Ascending aorta (tissue), 2 donors: ENCODE results near the gene EMC10. TPM values are rescaled to one million over a fixed set of nuclear protein-coding genes. Genes with fewer than 3 reads are reported as not detected.

Experiments
- DNase-seq, 2 donors: peaks; one replicate each; pipeline ENCODE4 v3.0.0-alpha.2; 2019; ENCODE audit warnings: low spot score in 2 of 2
- H3K27ac ChIP-seq, 2 donors: fragments of 200-600 bp; sonication (generic); one replicate each; pipeline ENCODE4 v1.5.1; 2016 to 2017; ENCODE audit warnings: mild to moderate bottlenecking in 1 of 2
- H3K27me3 ChIP-seq: fragments of 200-600 bp; sonication (generic); one replicate; pipeline ENCODE4 v1.5.1; 2017
- H3K36me3 ChIP-seq, 2 donors: fragments of 200-600 bp; sonication (generic); one replicate each; pipeline ENCODE4 v1.5.1; 2016
- H3K4me1 ChIP-seq, 2 donors: fragments of 200-600 bp; sonication (generic); one replicate each; pipeline ENCODE4 v1.5.1; 2016 to 2017; ENCODE audit warnings: mild to moderate bottlenecking in 1 of 2
- H3K4me3 ChIP-seq, 2 donors: fragments of 200-600 bp; sonication (generic); one replicate each; pipeline ENCODE4 v1.5.1; 2016 to 2017; ENCODE audit warnings: mild to moderate bottlenecking in 1 of 2
- H3K9me3 ChIP-seq, 2 donors: fragments of 200-600 bp; sonication (generic); one replicate each; pipeline ENCODE4 v1.5.1; 2016
- CTCF ChIP-seq, 3 experiments: fragments of 200-600 bp in 2 of 3; fragments of 450-650 bp in 1 of 3; sonication (generic) in 2 of 3; IDR thresholded peaks; one replicate each; pipeline ENCODE4 v1.5.1; 2016 to 2019; ENCODE audit warnings: antibody characterized with exemption in 3 of 3, mild to moderate bottlenecking in 1 of 3, moderate library complexity in 1 of 3
- intact Hi-C: fragments of 100-400 bp; cut with DNase I; formaldehyde crosslinking; loops from one replicate; pipeline ENCODE4 v1.15.1; 2023
- total RNA-seq: library from RNA; depleted of rRNA; stranded (reverse); fragments of >200 nt; gene quantifications from one replicate; pipeline ENCODE4 v1.1.0, GENCODE V29; 2016

EMC10 gene
- total RNA-seq, 1 donor from 2014 or later = 87.9 TPM

- no peak for DNase-seq
- no peak for TF ChIP-seq CTCF (IDR thresholded peaks at IDR 0.05)
- H3K9me3 ChIP-seq = peaks cover 0 to 11% of the 10 kb centered on the region in 2 donors
- no peaks in the 10 kb centered on the region for H3K27me3 ChIP-seq
- H3K27ac ChIP-seq = no peak overlapping the region
- H3K36me3 ChIP-seq = no peaks in the 10 kb centered on the region
- H3K4me3 ChIP-seq = no peak overlapping the region
- intact Hi-C loops = no loop called here
- H3K4me1 ChIP-seq = no peaks in the 10 kb centered on the region
Observed at GRCh38 chr19:50536662-50537305, 60.5 kb downstream of the EMC10 start.

DNA sequence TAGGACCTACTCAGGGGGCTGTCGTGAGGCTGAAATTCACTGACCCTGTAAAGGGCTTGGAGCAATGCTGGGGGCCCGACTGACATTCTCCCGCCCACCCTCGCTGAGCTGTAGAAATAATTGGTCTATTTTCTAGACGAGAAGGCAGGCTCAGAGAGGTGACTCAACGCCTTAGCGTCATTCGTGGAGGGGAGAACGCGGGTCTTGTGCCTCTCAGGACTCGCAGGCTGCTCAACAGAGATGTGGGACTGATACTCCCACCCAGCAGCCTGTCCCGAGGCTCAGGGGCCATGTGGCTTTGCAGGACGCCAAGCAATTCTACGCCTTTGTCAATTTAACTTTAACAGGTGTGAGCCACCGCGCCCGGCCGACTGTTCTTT lies 61.0 kb downstream of the EMC10 start:
- no peak for TF ChIP-seq CTCF (IDR thresholded peaks at IDR 0.05)
- Histone ChIP-seq H3K9me3 (peaks cover 0 to 11% of the 10 kb centered on the region in 2 donors), H3K27me3 (no peaks in the 10 kb centered on the region), H3K4me3 (no peak overlapping the region), H3K27ac (no peak overlapping the region), H3K36me3 (no peaks in the 10 kb centered on the region), H3K4me1 (no peaks in the 10 kb centered on the region)
- no peak for DNase-seq
- intact Hi-C loops = no loop called here

GRCh38 chr19:50537769-50538230 lies 61.5 kb downstream of the EMC10 start:
- intact Hi-C loops = no loop called here
- TF ChIP-seq CTCF (IDR thresholded peaks at IDR 0.05) = peak in 2 of 3 experiments; percentile 40 to 61
- Histone ChIP-seq H3K4me1 (no peaks in the 10 kb centered on the region), H3K27me3 (no peaks in the 10 kb centered on the region), H3K4me3 (no peak overlapping the region), H3K36me3 (no peaks in the 10 kb centered on the region), H3K27ac (no peak overlapping the region), H3K9me3 (peaks cover 0 to 6% of the 10 kb centered on the region in 2 donors)
- peak in 1 of 2 donors; percentile 70 for DNase-seq

Other genes with a start within 250 kb of the EMC10 start
- gene KCNC3, start 147.1 kb upstream of the EMC10 start, total RNA-seq = 3.8 TPM
- 1.6 TPM for gene NAPSA, start 110.9 kb upstream of the EMC10 start, total RNA-seq
- 150 TPM for gene NR1H2, start 100.0 kb upstream of the EMC10 start, total RNA-seq
- 22.9 TPM for gene POLD1, start 92.2 kb upstream of the EMC10 start, total RNA-seq
- gene SPIB, start 57.6 kb upstream of the EMC10 start, total RNA-seq = not detected
- gene MYBPC2, start 43.6 kb upstream of the EMC10 start, total RNA-seq = not detected
- not detected for gene GARIN5A, start 341 bp downstream of the EMC10 start, total RNA-seq
- gene JOSD2, start 34.7 kb downstream of the EMC10 start, total RNA-seq = 169 TPM
- gene ASPDH, start 37.4 kb downstream of the EMC10 start, total RNA-seq = not detected
- gene LRRC4B, start 91.9 kb downstream of the EMC10 start, total RNA-seq = 56.0 TPM
- gene SYT3, start 163.4 kb downstream of the EMC10 start, total RNA-seq = 2.2 TPM
- gene C19orf81, start 172.9 kb downstream of the EMC10 start, total RNA-seq = not detected
- 1.3 TPM for gene SHANK1, start 243.3 kb downstream of the EMC10 start, total RNA-seq
- not detected for gene CLEC11A, start 246.9 kb downstream of the EMC10 start, total RNA-seq